ENCODE data around the gene FAM210A.

The FAM210A gene

DNA sequence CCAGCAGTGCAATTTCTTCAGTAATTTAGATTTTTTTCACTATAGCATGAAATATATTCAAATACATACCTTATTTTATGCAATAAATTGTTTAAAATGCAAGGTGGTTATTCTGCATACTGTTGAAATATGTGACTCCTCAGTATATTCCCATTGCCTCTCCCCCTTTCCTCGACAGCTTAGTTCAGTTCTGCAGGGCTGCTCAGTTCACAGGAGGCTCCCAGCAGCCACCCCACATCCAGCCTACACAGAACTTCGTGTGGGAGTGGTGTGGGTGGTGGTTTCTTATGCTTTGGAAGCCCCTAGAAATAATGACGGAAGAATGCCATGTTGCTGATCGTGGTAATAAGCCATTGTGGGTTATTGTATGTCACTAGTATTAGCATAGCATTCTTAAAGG lies 79.7 kb downstream of the FAM210A start:
- no peak for DNase-seq (ENCODE audit: low spot score)

GRCh38 chr18:13645093-13645492 lies 81.3 kb downstream of the FAM210A start:
- DNase-seq (ENCODE audit: low spot score) = no peak

- no peak for DNase-seq (ENCODE audit: low spot score)
Observed at GRCh38 chr18:13643261-13643751, 83.1 kb downstream of the FAM210A start.

DNA sequence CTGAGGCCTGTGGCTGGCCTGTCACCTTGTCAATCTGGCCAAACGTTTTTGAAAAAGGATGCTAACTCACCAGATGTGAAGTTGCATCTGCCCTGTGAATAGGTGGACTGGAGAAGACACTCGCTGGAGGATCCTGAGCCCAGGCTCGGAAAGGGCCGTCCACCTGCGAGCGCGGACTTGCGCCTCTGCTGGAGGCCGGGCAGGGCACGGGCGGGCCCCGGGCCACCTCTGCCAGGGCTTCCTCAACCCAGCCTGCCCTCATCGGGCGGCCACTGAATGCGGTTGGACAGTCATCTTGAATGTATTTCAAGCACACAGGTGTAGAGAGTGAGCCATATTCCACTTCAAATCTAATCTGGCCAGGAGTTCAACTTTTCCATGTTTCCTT lies 83.9 kb downstream of the FAM210A start:
- no peak for DNase-seq (ENCODE audit: low spot score)

DNA sequence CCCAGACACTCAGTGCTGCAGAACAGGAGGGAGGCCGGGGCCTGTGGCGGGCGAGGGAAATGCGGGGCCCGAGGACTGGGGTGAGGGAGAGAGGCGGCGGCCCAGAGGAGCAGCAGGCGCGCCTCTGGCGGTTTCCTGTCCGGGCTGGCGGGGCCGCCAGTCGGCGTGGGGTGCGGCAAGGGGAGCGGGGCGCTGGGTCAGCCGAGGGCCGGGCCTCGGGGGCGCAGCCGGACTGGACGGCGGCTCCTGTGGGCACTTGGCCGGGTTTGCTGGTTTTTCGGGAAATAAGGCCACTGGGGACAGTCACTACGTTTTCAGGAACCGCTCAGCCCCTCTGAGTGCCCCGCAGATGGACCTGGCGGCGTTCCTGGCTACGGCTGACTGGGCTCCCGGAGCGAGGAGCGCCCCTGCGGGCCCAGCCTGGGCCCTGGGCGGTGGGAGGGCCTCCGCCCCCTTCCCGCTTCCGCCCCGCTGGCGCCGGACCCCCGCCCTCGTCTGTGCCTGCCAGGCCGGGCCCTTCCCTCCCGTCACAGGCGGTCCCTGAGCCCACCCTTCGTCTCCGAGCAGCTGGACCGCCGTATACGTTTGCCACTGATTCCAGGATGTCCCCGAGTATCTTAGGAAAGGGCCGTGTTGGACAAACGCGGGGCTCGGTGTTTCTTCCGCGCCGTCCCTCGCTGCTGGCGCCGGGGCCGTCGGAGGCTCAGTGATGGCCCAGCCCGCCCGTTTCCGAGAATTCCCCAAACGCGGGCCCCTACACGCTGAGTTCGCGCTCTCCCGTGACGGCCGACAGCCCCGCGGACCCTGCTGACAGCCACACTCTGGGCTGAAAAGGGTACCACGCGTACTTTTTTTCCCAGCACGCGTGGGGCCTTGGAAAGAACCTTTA lies 84.6 kb downstream of the FAM210A start:
- DNase-seq (ENCODE audit: low spot score) = no peak

- DNase-seq (ENCODE audit: low spot score) = no peak
Observed at GRCh38 chr18:13640266-13640860, 86.0 kb downstream of the FAM210A start.

- DNase-seq (ENCODE audit: low spot score) = no peak
Observed at GRCh38 chr18:13638719-13639595, 87.4 kb downstream of the FAM210A start.

GRCh38 chr18:13635046-13635445 lies 91.3 kb downstream of the FAM210A start:
- DNase-seq (ENCODE audit: low spot score) = no peak

DNA sequence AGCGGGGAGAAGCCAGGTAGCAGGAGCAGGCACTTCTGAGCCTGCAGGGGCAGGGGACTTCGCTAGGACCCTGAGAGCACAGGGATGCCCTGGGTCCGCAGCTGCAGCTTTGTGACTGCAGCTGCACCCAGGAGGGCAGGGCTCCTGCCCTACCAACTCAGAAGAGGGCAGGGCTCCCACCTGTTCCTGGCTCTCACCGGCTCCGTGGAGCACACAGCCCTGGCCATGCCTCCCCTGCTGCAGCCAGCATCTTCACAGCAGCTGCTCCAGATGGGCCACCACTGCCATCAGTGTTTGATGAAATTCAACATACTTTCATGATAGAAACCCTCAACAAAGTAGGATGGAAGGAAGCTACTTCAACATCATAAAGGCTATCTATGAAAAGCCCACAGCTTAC lies 92.7 kb downstream of the FAM210A start:
- DNase-seq (ENCODE audit: low spot score) = no peak

DNA sequence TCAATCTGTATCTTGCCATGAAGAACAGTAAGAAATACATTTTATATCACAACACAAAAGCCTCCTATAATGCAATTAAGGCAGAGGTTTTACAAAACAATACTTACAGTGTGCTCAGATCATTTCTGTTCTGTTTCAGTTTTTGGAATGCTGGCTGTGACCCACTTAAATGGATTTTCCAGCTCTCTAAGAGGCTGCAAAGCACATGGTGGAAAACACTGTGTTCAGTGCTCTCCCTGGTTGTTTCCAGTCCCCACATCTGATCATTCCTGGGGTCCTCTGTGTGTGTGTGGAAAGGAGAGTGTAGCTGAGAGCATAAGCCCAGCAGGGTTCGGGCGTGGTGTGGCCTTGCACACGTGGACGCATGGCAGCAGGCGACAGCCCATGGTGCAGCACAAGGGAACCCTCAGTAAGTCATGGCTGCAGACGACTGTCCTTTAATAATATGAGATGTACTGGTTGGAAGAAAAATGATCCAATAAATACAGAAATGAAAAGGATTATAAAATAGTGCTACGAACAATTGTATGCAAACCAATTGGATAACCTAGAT lies 95.6 kb downstream of the FAM210A start:
- DNase-seq (ENCODE audit: low spot score) = no peak

GRCh38 chr18:13629841-13630715 lies 96.3 kb downstream of the FAM210A start:
- peak; percentile 72 for DNase-seq (ENCODE audit: low spot score)

GRCh38 chr18:13628211-13628610 lies 98.1 kb downstream of the FAM210A start:
- DNase-seq (ENCODE audit: low spot score) = no peak

DNA sequence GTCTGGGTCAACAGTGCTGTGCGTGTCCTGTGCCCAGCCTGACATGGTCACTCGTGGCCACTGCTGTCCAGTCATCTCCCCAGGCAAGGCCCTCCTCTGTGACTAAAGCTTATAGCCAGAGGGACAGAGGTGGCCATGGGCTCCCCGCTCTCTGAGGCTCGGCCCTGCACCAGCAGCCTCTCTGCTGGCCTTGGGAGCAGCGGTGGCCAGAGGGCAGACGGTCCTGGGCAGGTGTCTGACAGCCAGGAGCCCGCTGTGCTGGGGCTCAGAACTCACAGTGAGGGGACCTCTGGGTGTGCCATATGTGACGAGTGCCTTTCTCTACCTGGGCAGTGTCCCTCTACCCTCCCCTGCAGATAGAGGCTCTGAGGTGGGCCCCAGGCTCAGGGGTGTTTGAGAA lies 98.7 kb downstream of the FAM210A start:
- DNase-seq (ENCODE audit: low spot score) = no peak

DNA sequence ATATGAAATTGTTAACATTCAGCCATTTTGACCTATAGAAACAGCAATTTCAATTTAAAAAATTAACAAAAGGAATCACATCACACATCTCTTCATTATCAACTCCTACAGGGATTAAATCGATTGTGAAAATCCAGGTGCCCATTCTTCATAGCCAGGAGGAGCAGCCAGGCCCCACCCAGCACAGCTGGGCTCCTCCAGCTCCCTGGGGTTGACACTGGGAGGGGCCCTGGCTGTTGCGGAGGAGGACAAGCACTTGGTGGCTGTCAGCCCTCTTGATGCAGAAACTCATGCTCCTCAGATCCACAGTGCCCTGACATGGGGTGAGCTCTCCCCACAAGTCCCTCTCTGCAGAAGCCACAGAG lies 99.8 kb downstream of the FAM210A start:
- no peak for DNase-seq (ENCODE audit: low spot score)

- DNase-seq (ENCODE audit: low spot score) = no peak
Observed at GRCh38 chr18:13625843-13626543, 100.4 kb downstream of the FAM210A start.

DNA sequence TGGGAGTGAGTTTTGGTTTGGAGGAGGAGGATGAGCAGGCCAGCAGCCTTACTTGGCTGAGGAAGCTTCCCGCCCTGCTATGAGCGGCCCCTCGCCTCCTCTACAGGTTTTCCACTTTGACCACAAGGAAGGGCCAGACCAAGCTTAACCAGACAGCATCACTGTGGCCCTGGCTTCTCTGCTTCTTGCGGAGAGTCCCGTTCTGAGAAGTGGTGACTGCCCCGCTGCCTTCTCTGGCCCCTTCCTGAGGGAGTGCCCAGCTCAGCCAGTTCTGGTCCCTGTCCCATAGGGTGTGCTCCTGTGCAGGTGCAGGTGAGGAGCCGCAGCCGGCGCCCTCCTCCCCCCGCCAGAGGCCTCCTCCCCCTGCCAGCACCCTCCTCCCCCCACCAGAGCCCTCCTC lies 101.0 kb downstream of the FAM210A start:
- no peak for DNase-seq (ENCODE audit: low spot score)

GRCh38 chr18:13624563-13625237 lies 101.7 kb downstream of the FAM210A start:
- DNase-seq (ENCODE audit: low spot score) = no peak

- no peak for DNase-seq (ENCODE audit: low spot score)
Observed at GRCh38 chr18:13623871-13624270, 102.5 kb downstream of the FAM210A start.

DNA sequence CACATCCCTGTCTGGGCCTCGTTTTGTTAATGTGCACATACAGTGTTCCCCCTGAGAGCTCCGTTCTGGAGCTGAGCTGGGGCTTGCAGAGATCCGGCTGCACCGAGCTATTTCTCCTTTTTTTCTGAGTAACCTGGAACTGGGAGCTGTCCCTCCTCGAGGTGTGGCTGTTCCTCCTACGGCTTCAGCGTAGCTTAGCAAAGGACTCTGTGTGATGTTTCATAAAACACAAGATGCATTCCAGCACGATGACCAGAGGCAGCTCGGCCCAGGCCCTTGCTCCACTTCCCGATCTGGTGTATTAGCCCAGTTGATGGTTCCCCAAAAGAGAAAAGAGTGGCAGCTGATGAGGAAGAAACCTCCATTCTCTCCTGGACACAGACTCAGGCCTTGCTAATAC lies 103.0 kb downstream of the FAM210A start:
- no peak for DNase-seq (ENCODE audit: low spot score)

DNA sequence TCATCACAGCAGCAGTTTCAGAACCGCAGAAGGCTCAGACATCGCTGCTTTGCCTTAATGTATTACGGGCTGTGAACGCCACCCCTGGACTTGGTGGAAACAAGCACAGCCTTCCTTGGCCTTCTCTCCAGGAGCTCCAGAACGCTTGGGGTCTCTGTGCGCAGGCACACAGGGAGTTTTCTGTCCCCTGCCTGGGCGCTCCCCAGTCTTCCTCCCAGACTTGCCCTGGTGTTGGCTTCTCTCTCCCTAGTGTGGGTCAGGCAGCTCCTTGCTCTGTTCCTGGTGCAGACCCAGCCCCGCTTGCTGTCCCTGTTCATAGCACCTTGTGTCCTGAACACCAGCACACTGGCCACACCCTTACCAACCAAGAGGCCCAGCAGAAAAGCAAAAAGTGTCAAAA lies 103.6 kb downstream of the FAM210A start:
- no peak for DNase-seq (ENCODE audit: low spot score)
